Measurements from ENCODE around the gene KRTAP10-2. TPM values are rescaled to one million over a fixed set of nuclear protein-coding genes. Genes with fewer than 3 reads are reported as not detected.

The KRTAP10-2 gene
- total and polyA plus RNA-seq, 2 of the 4 experiments (the other 2 are of a cell fraction), result not detected

GRCh38 chr21:44590311-44590721 is 39.0 kb upstream of the KRTAP10-2 start:
- no peak for DNase-seq
- Histone ChIP-seq H3K9ac (ENCODE audit: low read depth, low read length) (no peak overlapping the region), H2BK20ac (ENCODE audit: low read depth, low read length) (no peak overlapping the region), H4K8ac (ENCODE audit: low read depth in 2 of 2, low read length in 2 of 2) (no peak overlapping the region), H2BK15ac (ENCODE audit: low read depth, low read length) (no peak overlapping the region), H3K9me3 (ENCODE audit: control insufficient read depth, insufficient read depth, low read length) (no peaks in the 10 kb centered on the region; the same call in 1 of the 2 replicates), H2AK5ac (ENCODE audit: low read depth, low read length) (no peak overlapping the region), H4K20me1 (ENCODE audit: insufficient read depth, low read length) (no peaks in the 10 kb centered on the region), H4K5ac (ENCODE audit: low read depth, low read length) (no peak overlapping the region), H3K79me1 (ENCODE audit: low read depth in 1 of 2, low read length in 2 of 2) (no peaks in the 10 kb centered on the region), H3K9me1 (ENCODE audit: insufficient read depth, low read length) (no peaks in the 10 kb centered on the region), H3K4me2 (ENCODE audit: low read depth, low read length) (no peak overlapping the region), H3K14ac (replicated peaks; ENCODE audit: low read depth, low read length) (no peak overlapping the region), H3K36me3 (ENCODE audit: control insufficient read depth, insufficient read depth, low read length) (no peaks in the 10 kb centered on the region), H4K91ac (ENCODE audit: insufficient read depth, low read depth, low read length) (no peak overlapping the region), H3K56ac (ENCODE audit: extremely low read depth, insufficient read depth, low read length) (no peak overlapping the region), H3K4me1 (ENCODE audit: control insufficient read depth, insufficient read depth, low read length) (no peaks in the 10 kb centered on the region), H2AFZ (replicated peaks; ENCODE audit: low read length, poor library complexity) (no peak overlapping the region), H3K27me3 (ENCODE audit: control insufficient read depth, insufficient read depth, low read length) (peaks cover 4% of the 10 kb centered on the region; the same call in 1 of the 2 replicates), H3K4ac (ENCODE audit: low read depth, low read length) (no peak overlapping the region), H3K27ac (ENCODE audit: insufficient read depth, low read length) (no peak overlapping the region), H2BK5ac (ENCODE audit: low read depth, low read length, poor library complexity, severe bottlenecking) (no peak overlapping the region), H3K4me3 (ENCODE audit: insufficient read depth, low read depth, low read length) (no peak overlapping the region), H2AK9ac (replicated peaks; ENCODE audit: low read depth, low read length, poor library complexity) (no peak overlapping the region), H3K23ac (ENCODE audit: low read depth, low read length) (no peak overlapping the region), H3K18ac (ENCODE audit: low read depth, low read length) (no peak overlapping the region), H2BK120ac (ENCODE audit: low read depth, low read length) (no peak overlapping the region)
- in situ Hi-C loops (cut with MboI; ENCODE audit: low sequenced_read_pairs), result no loop called here
- TF ChIP-seq FOS (IDR thresholded peaks at IDR 0.05; ENCODE audit: low read depth, low read length), result no peak
- no peak for TF ChIP-seq SMC3 (IDR thresholded peaks at IDR 0.05; ENCODE audit: low read depth, low read length)
- TF ChIP-seq ELK1 (IDR thresholded peaks at IDR 0.05; ENCODE audit: borderline replicate concordance, low read depth, low read length), result no peak
- TF ChIP-seq CTCF (conservative IDR thresholded peaks at IDR 0.05; ENCODE audit: low read depth, low read length), result no peak
- no peak for TF ChIP-seq RAD21 (IDR thresholded peaks at IDR 0.05; ENCODE audit: low read length)
- no peak for TF ChIP-seq NFE2L2 (IDR thresholded peaks at IDR 0.05; ENCODE audit: low read depth, low read length)
- TF ChIP-seq RCOR1 (IDR thresholded peaks at IDR 0.05; ENCODE audit: insufficient replicate concordance, low read length), result no peak
- no peak for TF ChIP-seq BHLHE40 (IDR thresholded peaks at IDR 0.05; ENCODE audit: low read depth, low read length)
- TF ChIP-seq CHD1 (IDR thresholded peaks at IDR 0.05; ENCODE audit: low read depth, low read length), result no peak
- BruUV-seq (replicated peaks), result no TSS peak
- dilution Hi-C loops (cut with HindIII; ENCODE audit: low sequenced_read_pairs, unreplicated experiment), result no loop called here
- WGBS, 2 experiments (ENCODE audit: extremely low coverage in 2 of 2, insufficient read length in 1 of 2), result no CpG with 5 or more reads among the region's 10 CpGs
- POLR2A ChIA-PET (ENCODE audit: unreplicated experiment), result no interaction called here
- intact Hi-C loops (cut with micrococcal nuclease), result no loop called here
- ATAC-seq (ENCODE audit: low read depth), result no peak
- CTCF ChIA-PET, result no interaction called here

Data from IMR-90 (cell line).